ENCODE results near the gene BTG1. TPM values are rescaled to one million over a fixed set of nuclear protein-coding genes. Genes with fewer than 3 reads are reported as not detected.

BTG1 gene
- total and polyA plus RNA-seq, 2 of the 8 experiments (the other 6 are each of a cell fraction or from before 2014, with no cell fraction given) = 17.1 to 32.7 TPM

DNA sequence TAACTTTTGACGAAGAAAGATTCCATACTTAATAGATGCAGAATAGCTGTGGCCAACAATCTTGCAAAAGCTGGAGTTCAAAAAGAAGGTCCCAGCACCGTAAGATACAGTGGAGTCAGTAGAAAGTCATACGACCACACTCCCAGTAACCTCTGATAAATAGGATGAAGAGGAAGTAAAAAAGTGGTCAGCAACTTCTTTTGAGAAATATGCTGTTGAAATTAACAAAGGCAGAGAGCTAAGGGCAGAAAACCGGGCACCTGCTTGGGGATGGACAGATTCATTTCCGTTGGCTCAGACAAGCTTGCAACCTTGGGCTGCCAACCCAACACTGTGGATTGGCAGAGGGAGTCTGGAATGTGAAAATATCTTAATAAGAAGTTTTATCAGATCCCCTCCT lies 40.0 kb downstream of the BTG1 start (continued):
- TF ChIP-seq RXRA (IDR thresholded peaks at IDR 0.05; ENCODE audit: insufficient read depth, low read depth, low read length) = no peak
